Astrocyte of the spinal cord (primary cell): ENCODE results near the gene SLC12A8.

ENCODE experiments used
- DNase-seq: peaks from one replicate; pipeline ENCODE4 v3.0.0; 2011; ENCODE audit warnings: low read depth, low spot score
- H3K4me3 ChIP-seq: 2 replicates; pipeline ENCODE4 v1.5.1; 2011; ENCODE audit warnings: low read depth, mild to moderate bottlenecking, low read length, moderate library complexity
- in situ Hi-C: cut with HindIII; loops from 2 replicates; pipeline ENCODE4 v1.10.0; 2017; ENCODE audit warnings: low sequenced_read_pairs
- TF ChIP-seq, protein P1 (sequence below): IDR thresholded peaks from 2 replicates; pipeline ENCODE4 v1.5.1; 2012; ENCODE audit warnings: low read depth, mild to moderate bottlenecking, low read length, inconsistent platforms

The SLC12A8 gene

GRCh38 chr3:125212509-125213363 lies at the start of gene SLC12A8:
SLC12A8 (minus strand) TSS chr3:125212748; CDS start chr3:125211349, 1,399 bp downstream.
- peak within 1 kb of the TSS; percentile 43 for H3K4me3 ChIP-seq
- in situ Hi-C loops = no loop called here
- TF ChIP-seq, protein P1, sequence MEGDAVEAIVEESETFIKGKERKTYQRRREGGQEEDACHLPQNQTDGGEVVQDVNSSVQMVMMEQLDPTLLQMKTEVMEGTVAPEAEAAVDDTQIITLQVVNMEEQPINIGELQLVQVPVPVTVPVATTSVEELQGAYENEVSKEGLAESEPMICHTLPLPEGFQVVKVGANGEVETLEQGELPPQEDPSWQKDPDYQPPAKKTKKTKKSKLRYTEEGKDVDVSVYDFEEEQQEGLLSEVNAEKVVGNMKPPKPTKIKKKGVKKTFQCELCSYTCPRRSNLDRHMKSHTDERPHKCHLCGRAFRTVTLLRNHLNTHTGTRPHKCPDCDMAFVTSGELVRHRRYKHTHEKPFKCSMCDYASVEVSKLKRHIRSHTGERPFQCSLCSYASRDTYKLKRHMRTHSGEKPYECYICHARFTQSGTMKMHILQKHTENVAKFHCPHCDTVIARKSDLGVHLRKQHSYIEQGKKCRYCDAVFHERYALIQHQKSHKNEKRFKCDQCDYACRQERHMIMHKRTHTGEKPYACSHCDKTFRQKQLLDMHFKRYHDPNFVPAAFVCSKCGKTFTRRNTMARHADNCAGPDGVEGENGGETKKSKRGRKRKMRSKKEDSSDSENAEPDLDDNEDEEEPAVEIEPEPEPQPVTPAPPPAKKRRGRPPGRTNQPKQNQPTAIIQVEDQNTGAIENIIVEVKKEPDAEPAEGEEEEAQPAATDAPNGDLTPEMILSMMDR = no peak
- no peak for DNase-seq

- DNase-seq = no peak
- H3K4me3 ChIP-seq = no peak overlapping the region
- TF ChIP-seq, protein P1 = no peak
- in situ Hi-C loops = no loop called here
Measured at GRCh38 chr3:125262161-125262560, 49.6 kb upstream of the SLC12A8 start.

DNA sequence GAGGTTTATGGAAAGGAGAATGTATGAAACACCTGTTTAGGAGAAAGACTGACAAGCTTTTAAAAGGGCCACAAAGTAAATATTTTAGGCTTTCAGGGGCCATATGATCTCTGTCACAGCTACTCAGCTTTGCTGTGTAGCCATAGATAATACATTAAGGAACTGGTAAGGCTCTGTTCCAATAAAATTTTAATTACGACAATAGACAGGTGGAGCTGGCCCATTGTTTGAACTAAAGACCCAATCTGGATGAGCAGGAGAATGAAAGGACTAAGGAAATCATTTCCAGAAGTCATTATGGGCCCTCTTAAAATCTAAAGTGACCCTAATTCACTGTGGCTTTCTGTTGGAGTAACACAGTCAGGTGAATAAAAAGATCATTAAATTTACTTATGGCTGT lies 48.5 kb upstream of the SLC12A8 start:
- in situ Hi-C loops = no loop called here
- TF ChIP-seq, protein P1 = no peak

GRCh38 chr3:125260158-125260557 lies 47.6 kb upstream of the SLC12A8 start:
- no peak overlapping the region for H3K4me3 ChIP-seq
- no peak for DNase-seq
- TF ChIP-seq, protein P1 = no peak
- in situ Hi-C loops = no loop called here

More for the DNA sequence above, 48.5 kb upstream of the SLC12A8 start:
- no peak overlapping the region for H3K4me3 ChIP-seq
- DNase-seq = no peak

DNA sequence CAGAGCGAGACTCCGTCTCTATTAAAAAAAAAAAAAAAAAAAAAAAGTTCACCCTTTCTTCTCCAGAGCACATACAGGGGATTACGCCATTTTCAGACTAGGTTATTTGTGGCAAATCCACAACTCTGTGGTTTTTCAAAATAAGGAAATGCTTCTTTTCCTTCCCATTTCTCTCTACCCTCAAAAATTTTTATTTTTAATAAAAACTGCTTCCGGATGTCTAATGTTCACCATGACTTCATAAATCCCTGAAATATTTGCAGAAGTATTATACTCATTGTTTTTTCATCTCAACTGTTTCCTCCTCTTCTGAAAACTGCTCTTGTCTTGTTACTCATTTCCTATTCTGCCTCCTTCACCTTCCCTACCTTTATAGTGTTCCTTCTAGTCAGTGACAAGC lies 45.0 kb upstream of the SLC12A8 start:
- H3K4me3 ChIP-seq = no peak overlapping the region
- no peak for DNase-seq
- in situ Hi-C loops = no loop called here
- TF ChIP-seq, protein P1 = no peak

- TF ChIP-seq, protein P1 = no peak
- in situ Hi-C loops = no loop called here
- no peak for DNase-seq
- H3K4me3 ChIP-seq = no peak overlapping the region
Measured at GRCh38 chr3:125256675-125257074, 44.1 kb upstream of the SLC12A8 start.
